GM21360 (cell line): ENCODE data around the gene RNF19B.

ENCODE experiments used
- ATAC-seq: cut with Tn5 transposase; IDR thresholded peaks from one replicate; pipeline ENCODE4 v1.9.1; 2021; ENCODE audit warnings: mild to moderate bottlenecking, moderate library complexity; ENCODE audit not compliant: unreplicated experiment

The RNF19B gene

DNA sequence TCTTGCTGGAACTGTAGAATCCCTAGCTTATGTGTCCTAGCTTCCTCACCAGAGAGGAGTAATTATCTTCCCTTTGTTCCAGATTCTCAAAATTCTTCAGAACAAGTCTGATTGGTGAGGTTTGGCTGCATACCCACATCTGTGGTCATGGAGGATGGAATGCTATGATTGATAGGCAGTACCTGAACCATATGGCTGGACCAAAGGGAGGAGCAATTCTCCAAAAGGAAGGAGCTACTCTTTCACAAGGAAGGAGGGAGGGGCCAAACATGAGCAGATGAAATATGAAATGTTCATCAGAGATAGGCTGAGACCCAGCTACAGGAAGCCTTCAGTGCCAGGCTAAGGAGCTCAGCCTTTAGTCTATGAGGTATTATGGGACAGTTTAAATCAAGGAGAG is 5.0 kb upstream of the RNF19B start:
- ATAC-seq = no peak

DNA sequence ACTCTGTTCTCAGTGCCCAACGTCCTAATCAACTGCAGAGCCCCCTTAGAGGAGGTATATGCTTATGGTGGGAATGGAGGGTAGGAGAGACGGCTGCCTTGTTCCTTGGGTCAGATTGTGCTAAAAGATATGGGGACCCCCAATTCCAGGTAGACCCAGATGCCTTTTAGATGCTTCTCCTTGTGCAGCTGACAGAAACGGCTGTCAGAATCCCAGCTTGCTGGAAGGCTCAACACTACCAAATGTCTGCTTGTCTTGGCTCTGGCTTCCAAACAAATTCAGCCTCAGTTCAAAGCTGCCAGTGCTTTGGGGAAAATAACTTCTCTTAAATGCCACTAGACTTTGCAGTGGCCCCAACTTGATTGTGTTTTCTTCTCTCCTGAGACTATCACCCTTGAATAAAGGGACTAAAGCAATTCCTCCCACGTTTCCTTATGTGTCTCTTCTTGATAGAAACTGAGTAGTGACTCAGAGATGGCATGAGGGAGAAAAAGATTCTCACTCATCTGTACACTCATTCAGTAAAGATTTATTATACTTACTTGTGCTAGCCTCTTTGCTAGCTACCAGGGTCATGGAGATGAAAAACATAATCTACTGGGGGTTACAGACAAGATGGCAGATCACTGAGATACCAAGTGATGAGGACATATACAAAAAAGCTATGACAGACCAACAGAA is 3.4 kb upstream of the RNF19B start:
- ATAC-seq = no peak

DNA sequence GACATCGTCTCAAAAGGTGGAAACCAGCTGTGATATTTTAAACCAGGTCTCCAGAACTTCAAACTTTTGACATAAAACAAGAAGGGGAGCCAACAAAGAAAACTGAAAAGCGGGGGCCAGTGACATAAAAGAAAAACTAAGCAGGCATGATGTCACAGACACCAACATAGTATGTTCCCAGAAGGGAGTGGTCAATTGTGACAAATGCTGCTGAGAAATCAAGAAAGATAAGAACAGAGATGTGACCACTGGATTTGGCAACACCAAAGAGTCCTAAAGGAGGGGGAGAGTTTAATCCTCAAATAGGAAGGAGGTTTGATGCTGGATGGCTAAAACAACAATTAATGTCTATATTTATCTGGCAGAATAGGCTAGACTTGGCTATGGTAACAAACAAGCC is 2.3 kb upstream of the RNF19B start:
- no peak for ATAC-seq

DNA sequence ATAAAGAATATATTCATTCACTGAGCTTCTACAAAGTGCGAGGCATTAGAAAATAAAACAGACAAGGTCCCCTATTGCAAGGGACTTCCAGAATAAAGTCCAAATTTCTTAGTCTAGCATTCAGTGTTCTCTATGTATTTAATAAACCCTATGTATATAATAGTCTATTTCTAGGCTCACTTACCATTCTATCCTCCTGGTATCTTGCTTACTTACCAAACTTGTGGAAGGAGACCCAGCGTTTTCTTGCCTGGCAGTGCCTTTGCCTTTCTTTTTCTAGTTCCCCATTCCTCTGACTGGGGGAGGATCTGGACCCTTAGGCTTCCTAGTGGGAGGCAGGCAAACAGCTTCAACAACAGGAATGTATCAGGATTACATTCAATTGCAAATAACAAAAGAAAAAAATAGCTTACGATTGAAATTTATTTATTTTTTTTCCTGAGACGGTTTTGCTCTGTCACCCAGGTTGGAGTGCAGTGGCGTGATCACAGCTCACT is 690 bp upstream of the RNF19B start:
- ATAC-seq = no peak

DNA sequence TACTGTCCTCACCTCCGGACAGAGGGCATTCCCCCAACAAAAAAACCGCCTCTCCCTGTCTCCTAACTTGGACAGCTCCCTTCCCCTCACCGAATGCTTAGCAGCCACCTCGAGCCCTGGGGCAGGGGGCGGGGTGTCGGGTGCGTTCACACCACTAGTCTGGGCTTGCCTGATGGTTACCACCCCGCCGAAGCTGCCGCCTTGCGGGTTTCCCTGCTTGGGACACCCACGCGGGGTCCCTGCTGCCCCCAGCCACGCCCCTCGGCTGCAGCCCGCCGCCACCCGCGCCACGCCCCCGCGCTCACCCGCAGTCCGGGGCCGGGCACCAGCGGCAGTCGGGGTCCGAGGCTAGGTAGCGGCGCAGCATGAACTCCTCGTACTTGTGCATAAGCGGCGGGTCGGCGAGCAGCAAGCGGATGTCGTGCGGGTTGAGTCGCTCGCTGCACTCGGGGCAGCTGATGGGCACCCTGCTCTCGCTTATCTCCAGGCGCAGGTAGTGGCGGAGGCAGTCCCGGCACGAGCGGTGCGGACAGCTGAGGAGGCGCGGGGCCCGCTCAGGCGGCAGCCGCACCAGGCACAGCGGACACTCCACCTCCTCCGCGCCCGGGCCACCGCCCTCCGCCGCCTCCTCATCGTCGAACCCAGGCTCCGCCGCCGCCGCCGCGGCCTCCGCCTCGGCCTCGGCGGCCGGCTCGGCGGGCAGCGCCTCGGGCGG is 706 bp downstream of the RNF19B start:
- ATAC-seq = peak; percentile 22

DNA sequence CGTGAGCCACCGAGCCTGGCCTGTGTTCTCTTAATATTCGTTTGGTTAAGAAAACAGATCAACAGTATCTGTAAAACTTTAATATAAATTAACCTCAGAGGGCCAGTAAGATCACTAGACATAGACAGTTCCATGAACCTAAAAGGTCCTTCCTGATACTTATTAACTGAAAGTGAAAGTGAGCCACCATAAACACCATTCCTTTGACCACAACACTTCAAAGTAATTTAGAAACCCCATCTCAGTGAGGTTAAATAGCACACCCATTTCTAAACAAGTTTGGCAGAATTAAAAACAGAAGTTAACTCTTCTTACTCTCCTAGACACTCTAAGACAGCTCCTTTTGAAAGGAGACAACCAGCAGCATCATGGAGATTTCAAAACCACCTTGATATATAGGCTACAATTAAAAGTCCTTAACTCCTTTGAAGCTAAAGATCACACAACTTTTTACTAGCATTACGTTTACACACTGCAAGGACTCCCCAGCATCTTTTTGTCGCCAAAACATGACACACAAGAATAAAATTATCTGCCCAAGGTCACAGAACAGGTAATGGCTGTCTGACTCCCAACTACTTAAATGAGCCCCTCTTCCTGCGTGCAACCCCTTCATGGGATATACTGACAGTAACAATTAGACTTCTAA is 2.2 kb downstream of the RNF19B start:
- ATAC-seq = no peak

DNA sequence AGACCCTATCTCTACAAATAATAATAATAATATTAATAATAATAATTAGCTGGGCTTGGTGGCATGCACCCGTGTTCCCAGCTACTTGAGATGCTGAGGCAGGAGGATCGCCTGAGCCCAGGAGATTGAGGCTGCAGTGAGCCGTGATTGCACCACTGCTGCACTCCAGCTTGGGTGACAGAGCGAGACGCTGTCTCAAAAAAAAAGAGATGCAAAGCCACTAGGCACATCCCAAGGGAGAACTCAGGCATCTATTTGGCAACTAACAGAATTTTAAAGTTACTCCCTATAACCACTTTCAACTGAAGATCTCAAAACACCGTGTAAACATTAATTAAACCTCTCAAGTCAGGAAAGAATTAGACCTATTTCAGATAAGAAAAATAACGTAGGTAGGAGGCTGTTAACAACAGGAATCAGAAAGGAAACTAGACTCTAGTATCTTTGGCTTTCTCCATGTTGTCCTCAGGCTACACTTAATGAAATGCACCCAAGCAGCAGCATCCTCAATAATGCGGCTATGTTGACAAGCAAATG is 3.7 kb downstream of the RNF19B start:
- no peak for ATAC-seq

DNA sequence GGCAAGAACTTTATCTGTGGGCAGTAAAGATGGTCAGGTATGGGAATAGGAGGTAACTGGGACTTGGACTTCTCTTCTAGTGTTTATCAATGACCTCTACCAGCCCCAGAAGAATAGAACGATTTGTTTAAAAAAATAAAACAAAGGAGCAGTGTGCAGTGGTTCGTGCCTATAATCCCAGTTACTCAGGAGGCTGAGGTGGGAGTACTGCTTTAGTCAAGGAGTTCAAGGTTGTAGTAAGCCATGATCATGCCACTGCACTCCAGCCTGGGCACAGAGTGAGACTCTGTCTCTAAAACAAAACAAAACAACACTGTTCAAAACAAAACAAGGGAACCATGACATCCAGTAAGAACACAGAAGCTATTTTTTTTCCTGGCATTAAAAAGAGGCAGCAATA is 4.3 kb downstream of the RNF19B start:
- no peak for ATAC-seq

DNA sequence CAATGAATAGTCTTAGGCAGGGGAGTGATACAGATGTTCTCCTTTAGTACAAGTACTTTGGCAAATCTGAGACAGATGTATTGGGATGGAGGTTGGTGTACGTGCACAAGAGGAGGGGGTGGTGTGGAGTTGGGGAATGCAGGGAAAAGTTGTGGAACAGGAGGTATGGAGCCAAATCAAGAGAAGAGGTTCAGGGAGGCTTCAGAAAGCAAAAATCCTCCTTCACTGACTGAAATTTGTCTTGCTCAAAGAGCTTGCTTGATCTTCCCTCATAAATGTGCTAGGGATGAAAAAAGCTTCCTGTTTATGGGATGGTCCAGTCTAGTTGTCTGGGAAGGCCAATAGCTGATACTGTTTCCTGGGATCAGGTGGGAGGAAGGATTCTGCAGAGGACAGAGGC is 5.8 kb downstream of the RNF19B start:
- no peak for ATAC-seq

DNA sequence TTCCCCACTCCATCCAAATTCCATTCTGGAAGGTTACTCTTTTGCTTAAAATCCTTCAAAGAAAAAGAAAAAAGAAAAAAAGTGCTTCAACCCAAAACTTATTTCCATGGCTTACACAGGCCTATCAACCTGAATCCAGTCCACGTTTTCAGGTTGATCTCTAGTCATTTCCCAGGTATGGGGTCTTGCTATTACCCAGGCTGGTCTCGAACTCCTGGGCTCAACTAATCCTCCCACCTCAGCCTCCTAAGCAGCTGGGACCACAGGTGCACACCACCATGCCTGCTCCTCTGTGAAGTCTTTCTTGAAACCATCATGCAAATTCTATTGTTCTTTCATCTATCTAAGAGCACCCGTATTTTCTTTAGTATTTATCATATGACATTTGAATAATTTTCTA is 7.6 kb downstream of the RNF19B start:
- ATAC-seq = no peak

DNA sequence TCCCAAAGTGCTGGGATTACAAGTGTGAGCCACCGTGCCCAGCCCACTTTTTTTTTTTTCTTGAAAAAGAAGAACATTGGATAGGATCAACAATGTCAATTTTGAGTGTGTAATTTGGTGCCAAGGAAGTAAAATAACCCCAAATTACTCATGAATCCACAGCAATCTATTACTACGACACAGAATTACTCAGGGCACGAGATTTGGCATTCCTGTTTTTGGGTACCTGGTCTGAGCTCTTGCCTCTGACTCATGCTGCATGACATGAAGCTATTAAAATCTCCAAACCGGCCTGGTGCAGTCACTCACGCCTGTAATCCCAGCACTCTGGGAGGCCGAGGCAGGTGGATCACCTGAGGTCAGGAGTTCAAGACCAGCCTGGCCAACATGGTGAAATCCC is 10.4 kb downstream of the RNF19B start:
- no peak for ATAC-seq

DNA sequence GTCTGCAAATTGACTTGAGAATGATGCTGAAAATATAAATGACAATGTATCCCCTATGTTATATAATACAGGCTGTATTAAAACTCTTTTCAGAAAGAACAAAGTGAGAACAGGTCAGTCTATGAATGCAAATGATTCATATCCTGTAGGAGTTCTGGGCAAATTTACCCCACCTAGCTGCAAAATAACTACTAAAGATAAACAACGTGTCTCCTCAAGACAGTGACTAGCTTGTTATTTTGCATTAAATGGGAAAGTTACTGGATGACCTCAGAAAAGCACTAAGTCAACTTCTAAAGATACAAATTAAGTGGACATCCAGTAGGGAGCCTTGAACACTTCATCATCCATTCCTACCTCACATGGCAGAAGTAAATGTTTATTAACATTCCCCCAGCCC is 11.1 kb downstream of the RNF19B start:
- no peak for ATAC-seq

DNA sequence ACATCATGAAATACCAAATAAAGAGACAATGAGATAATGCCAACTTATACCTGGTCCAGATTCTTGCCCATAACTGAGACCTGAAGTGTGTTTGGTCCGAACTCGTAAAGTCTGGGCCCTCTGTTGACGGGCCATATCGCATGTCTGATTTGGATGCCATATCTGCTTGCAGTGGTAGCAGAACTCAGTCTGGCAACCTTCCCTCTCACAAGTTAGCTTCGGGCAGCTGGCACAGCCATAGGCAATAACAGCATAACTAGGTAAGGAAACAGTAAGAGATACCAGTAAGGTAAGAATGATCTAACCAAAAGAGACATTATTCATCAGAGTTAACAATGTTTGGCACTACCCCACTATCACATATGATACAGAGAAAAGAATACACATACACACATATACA is 15.1 kb downstream of the RNF19B start:
- ATAC-seq = no peak

DNA sequence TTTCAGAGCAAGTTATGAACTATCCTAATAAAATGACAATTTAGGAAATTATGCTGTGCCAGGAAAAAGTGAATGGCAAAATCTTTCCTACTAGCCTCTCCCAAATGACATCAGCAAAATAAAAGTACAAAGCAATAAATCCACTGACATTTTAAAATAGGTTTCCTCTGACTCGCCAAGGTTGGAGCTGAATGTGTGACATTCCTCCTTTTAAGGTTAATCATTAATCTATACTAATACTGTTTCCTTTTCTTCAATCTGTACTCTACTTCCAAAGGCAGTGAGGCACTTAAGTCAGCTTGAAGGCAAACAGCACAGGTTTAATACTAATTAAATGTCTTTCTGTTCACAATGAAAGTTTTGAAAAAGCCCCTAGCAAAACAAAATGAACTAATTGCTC is 15.7 kb downstream of the RNF19B start:
- no peak for ATAC-seq

DNA sequence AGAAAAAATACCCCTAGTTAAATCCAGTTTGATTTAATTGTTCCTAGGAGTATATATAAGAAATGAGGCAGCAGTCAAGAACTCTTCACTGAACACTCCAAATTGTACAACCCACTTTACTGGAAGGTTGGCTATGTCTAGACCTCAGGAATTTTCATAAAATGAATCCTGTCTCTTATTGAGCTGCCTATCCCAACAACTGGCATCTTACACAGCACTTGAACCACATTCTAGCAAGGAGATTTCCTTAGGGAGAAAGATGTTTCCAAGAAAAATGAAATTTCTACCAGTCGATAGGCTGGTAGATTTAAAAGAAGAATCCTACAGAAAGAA is 16.3 kb downstream of the RNF19B start:
- no peak for ATAC-seq

DNA sequence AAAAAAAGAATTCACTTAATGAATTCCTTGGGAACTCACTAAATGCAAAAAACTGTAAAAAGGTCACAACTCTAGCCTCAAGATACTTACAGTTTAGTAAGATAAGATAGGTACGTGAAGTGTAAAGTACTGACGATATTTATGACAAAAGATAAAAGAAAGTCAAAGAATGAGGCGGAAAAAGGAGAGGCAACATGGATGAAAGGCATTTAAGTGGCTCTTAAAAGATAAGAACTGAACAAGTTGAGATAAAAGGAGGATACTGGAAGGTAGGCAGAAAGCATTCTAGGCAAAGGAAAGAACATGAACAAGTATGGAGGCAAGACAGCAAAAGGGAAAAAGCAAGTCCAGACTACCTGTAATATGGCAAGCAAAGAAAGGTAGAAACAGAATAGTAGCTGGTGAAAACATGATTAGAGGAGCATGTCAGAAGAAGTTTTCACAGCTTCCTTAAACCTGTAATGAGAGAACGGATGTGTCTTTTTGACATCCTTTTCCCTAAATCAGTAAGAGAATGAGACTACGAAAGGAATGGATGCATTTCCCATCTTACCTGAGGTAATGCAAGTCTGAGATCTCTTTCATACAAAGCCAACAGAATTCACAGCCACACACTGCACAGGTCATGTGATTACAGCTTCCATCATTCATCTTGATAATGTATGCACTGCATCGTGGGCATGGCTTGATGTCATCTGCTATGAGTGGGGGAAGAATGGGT is 16.8 kb downstream of the RNF19B start:
- no peak for ATAC-seq

DNA sequence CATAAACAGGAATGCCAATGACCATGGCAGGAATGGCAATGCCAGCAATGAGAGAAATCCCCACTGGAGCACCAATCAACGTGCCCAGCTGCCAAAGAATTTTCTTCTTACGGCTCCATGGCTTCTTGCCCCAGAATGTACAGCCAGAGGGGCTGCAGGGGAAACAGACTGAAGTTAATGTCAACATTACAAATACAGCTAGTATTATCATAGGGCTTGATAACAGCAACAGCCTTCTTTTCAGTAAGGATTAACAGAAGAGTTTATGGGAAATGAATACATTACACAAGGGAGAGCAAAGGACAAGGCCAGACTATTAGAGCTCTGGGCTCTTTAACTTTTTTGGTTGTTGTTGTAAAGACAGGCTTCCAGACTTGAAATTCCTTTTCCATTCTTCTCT is 18.2 kb downstream of the RNF19B start:
- no peak for ATAC-seq

DNA sequence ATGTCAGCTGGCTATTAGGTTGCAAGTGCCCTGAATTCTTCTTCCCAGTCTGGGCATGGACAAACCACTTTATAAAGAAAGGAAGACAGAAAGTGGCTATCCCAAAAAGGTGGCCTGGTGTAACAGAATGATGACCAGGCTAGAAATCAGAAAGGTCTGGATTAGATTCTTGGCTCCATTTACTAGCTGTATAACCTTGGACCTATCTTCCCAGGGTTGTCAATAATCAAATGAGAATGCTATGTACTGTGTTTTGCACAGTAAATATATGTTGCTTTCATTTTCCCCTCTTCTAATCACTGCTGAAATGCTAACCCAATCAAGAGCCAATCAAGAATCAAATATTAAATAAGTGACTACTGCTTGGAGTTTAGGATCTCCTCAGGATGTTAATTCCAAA is 20.4 kb downstream of the RNF19B start:
- no peak for ATAC-seq

DNA sequence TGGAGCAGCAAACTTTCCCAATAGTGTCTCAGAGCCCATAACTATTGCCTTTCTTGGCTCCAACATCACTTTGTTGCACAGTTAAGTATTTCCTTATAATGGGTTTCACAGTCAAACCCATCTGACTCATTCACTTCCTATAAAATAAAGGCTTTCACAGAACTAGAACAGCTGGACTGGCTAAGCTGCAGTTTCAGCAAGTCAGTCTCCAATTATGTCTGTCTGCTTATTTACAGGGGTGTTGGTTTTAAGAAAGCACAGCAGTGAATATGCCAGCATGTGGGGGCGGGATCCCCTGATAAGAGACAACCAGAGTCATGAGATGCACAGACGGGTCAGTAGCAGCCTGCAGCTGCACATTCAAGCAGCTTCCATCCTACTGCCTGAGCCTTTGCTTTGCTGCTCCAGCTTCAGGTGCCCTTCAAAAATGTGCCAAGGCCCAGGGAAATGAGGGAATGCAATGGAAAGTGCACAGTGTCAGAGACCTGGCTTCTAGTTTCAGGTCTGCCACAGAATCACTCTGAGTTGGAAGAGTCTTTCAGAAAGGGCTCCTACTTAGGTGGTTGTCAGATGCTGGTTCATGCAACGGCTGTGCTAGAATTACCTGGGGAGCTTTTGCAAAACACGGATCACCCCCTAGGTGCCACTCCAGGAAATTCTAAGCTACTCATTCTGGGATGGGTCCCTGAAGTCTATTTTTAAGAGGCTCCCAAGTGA is 24.8 kb downstream of the RNF19B start:
- ATAC-seq = no peak

DNA sequence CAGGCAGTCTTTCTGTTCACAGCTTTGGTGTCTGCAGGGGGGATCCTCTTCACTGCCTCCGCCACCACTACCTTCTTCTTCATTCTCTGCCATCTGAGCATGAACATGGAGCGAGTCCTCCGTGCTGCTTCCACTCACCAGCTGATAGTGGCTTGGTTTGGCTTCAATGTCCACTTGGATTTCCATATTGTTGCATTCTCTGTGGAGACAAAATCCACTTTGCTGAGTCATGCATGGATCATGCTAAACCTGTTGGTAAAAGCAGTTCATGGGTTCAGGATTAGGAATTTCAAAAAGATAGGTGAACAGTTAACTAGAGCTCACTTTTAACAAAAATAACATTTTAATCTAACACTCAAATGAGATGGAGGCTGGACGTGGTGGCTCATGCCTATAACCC is 27.5 kb downstream of the RNF19B start:
- no peak for ATAC-seq

DNA sequence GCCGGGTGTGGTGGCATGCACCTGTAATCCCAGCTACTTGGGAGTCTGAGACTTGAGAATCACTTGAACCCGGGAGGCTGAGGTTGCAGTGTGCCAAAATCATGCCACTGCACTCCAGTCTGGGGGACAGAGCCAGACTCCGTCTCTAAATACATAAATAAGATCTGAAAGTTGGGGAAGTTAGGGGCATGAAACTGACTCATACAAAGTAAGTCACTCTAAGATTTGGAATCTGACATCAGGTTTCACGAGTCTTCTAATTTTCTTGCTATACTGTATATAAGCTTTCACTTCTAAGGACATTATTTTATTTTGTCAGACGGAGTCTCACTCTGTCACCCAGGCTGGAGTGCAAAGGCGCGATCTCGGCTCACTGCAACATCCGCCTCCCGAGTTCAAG is 30.1 kb downstream of the RNF19B start:
- ATAC-seq = no peak
